Measurements from ENCODE around the gene TPI1. TPM values are rescaled to one million over a fixed set of nuclear protein-coding genes. Genes with fewer than 3 reads are reported as not detected.

The TPI1 gene
- total RNA-seq, 1 experiment from 2014 or later = 1,177 TPM

- H3K4me1 Mint-ChIP-seq = peaks cover 44% of the 10 kb centered on the region in 2 experiments
- Histone ChIP-seq H3K14ac (ENCODE audit: insufficient read depth, low read length) (no peak overlapping the region), H3K27ac (ENCODE audit: insufficient read length, low read depth, low read length) (no peak overlapping the region), H3K23me2 (ENCODE audit: insufficient read length, low read depth, low read length, poor library complexity, severe bottlenecking) (peaks cover 8% of the 10 kb centered on the region), H3K79me1 (ENCODE audit: insufficient read depth, low read depth, low read length, poor library complexity, severe bottlenecking) (no peaks in the 10 kb centered on the region), H2BK5ac (ENCODE audit: insufficient read length, low read length) (no peak overlapping the region), H4K91ac (ENCODE audit: insufficient read length, low read depth, low read length) (no peak overlapping the region), H3K56ac (ENCODE audit: insufficient read length, low read depth, low read length) (no peak overlapping the region), H2BK20ac (ENCODE audit: low read depth, low read length, poor library complexity, severe bottlenecking) (no peak overlapping the region), H3T11ph (ENCODE audit: low read length) (no peak overlapping the region), H3K18ac (ENCODE audit: insufficient read length, low read depth, low read length) (no peak overlapping the region), H2BK120ac (ENCODE audit: low read depth, low read length, poor library complexity, severe bottlenecking) (no peak overlapping the region), H3K9ac (ENCODE audit: extremely low read depth, insufficient read length, low read length) (no peak overlapping the region), H2BK15ac (ENCODE audit: low read depth, low read length) (no peak overlapping the region), H3K4me2 (ENCODE audit: insufficient read depth, insufficient read length, low read length) (no peak overlapping the region), H4K8ac (replicated peaks; ENCODE audit: insufficient read length, low read depth, low read length) (peak overlapping the region; percentile 2), H3K4me1 (ENCODE audit: insufficient read depth, low read length) (peaks cover 7% of the 10 kb centered on the region; the same call in 1 of the 2 replicates), H2AFZ (ENCODE audit: low read length) (no peak overlapping the region), H2AK5ac (ENCODE audit: insufficient read length, low read length) (no peak overlapping the region), H4K5ac (ENCODE audit: insufficient read length, low read depth, low read length) (no peak overlapping the region), H3K27me3 (ENCODE audit: insufficient read depth, low read length) (peaks cover 4% of the 10 kb centered on the region; the same call in 1 of the 2 replicates), H3K4ac (ENCODE audit: low read depth, low read length) (no peak overlapping the region), H3K23ac (ENCODE audit: insufficient read length, low read depth, low read length) (no peak overlapping the region), H4K20me1 (ENCODE audit: control insufficient read depth, insufficient read depth, insufficient read length) (no peaks in the 10 kb centered on the region), H3K9me3 (ENCODE audit: control insufficient read depth, low read depth, low read length) (no peaks in the 10 kb centered on the region), H2BK12ac (ENCODE audit: insufficient read length, low read depth, low read length) (no peak overlapping the region), H3K79me2 (ENCODE audit: insufficient read depth, low read length) (no peaks in the 10 kb centered on the region)
- peak overlapping the region in 1 of 2 experiments; percentile 2; a peak in 1 of 5 replicates for H3K4me3 Mint-ChIP-seq
- WGBS (ENCODE audit: extremely low coverage, insufficient read length, low lambda C conversion rate) = 100% methylated on average over 8 of the region's 20 CpGs
- peaks cover 66% of the 10 kb centered on the region for H3K27me3 Mint-ChIP-seq (ENCODE audit: low read depth)
- no peak for DNase-seq
- H3K9me3 Mint-ChIP-seq = peaks cover 0 to 2% of the 10 kb centered on the region in 2 experiments; a peak in 1 of 5 replicates
- TF ChIP-seq, protein P1, sequence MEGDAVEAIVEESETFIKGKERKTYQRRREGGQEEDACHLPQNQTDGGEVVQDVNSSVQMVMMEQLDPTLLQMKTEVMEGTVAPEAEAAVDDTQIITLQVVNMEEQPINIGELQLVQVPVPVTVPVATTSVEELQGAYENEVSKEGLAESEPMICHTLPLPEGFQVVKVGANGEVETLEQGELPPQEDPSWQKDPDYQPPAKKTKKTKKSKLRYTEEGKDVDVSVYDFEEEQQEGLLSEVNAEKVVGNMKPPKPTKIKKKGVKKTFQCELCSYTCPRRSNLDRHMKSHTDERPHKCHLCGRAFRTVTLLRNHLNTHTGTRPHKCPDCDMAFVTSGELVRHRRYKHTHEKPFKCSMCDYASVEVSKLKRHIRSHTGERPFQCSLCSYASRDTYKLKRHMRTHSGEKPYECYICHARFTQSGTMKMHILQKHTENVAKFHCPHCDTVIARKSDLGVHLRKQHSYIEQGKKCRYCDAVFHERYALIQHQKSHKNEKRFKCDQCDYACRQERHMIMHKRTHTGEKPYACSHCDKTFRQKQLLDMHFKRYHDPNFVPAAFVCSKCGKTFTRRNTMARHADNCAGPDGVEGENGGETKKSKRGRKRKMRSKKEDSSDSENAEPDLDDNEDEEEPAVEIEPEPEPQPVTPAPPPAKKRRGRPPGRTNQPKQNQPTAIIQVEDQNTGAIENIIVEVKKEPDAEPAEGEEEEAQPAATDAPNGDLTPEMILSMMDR (conservative IDR thresholded peaks at IDR 0.05) = no peak
- peak overlapping the region; percentile 0 to 96 (median 9); a peak in 3 of 7 replicates for H3K27ac Mint-ChIP-seq
- peaks cover 0 to 3% (median 0%) of the 10 kb centered on the region in 3 experiments; a peak in 1 of 7 replicates for H3K36me3 Mint-ChIP-seq (ENCODE audit: insufficient read depth in 1 of 3, low read depth in 3 of 3)
These were observed 49.6 kb upstream of the TPI1 start for GRCh38 chr12:6817662-6818157.
